GM21423 (cell line): ENCODE data around the gene ZNF160.
"Not testable (repeated sequence)": the region's sequence is repeated elsewhere in the genome, so short reads cannot be mapped to it uniquely, and the experiment has no call there.

Experiments
- ATAC-seq: cut with Tn5 transposase; IDR thresholded peaks from one replicate; pipeline ENCODE4 v1.9.1; 2021; ENCODE audit warnings: mild to moderate bottlenecking, moderate library complexity; ENCODE audit not compliant: unreplicated experiment

The ZNF160 gene

GRCh38 chr19:53103234-53104203 lies at the start of gene ZNF160:
TSS of gene ZNF160 (minus strand) at chr19:53103422. CDS start at chr19:53086276, 17,146 bp downstream.
- ATAC-seq: peak; percentile 90

DNA sequence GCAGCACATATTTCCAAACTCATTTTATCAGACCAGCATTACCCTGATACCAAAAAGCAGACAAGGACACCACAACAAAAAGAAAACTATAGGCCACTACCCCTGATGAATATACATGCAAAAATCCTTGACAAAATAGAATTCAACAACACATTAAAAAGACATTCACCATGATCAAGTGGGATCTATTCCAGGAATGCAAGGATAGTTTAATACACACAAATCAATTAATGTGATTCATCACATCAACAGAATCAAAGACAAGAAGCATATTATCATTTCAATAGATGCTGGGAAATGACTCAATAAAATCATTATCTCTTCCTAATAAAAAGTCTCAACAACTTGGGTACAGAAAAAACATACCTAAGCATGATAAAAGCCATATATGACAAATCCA lies 44.4 kb upstream of the ZNF160 start:
- ATAC-seq: no peak

DNA sequence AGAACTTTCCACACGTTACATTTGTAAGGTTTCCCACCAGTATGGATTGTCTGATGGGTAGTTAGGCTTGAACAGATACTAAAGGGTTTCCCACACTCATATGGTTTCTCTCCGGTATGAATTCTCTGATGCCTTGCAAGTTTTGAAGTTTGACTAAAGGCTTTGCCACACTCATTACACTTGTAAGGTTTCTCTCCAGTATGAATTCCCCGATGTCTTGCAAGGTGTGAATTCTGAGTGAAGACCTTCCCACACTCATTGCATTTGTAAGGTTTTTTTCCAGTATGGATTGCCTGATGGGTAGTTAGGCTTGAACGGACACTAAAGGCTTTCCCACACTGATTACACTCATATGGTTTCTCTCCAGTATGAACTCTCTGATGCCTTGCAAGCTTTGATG lies 37.1 kb upstream of the ZNF160 start:
- ATAC-seq: no peak

- no peak for ATAC-seq
Observed at GRCh38 chr19:53136432-53136831, 33.2 kb upstream of the ZNF160 start.

DNA sequence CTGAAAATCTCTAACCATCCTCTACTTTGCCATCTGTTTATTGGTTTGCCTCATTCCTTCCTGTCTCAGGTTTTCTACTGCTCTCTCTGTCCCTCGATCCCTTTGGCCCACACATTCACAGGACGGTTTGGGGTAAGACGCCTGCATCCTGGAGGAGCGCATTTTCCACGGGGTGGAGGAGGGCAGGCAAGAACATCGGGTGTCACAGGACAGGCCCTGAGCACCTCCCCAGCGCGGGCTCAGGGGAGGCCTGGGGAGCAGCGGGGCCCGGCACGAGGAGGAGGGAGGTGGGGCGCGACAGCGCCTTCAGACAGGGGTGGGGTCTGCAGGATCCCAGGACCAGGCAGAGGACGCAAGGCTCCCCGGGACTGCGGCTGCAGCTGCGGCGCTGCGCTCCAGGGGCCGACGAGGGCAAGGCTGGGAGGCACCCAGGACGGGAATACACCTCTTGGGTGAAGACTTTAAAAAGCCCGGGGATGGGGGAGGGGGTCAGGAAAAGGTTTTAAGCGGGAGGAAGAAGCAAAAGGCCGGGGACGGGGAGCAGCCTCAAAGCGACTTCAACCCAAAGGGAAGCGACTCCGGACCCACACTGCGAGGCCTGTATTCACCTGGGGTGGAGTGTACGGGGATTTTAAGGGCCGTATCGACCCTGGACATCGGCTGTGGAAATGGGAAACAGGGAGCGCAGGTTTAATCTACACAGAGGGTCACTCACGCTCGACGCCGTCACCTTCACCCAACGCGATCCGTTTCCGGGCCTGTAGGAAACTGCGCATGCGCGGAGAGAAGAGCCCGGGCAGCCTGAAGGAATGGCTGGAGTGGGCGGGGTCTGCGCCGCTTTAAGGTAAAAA lies 29.1 kb upstream of the ZNF160 start, which contains the start of gene ZNF415:
TSS of gene ZNF415 (minus strand) at position 770 of the 851 bp plus-strand sequence. CDS start 10,234 bp downstream, outside the sequence.
- no peak for ATAC-seq

DNA sequence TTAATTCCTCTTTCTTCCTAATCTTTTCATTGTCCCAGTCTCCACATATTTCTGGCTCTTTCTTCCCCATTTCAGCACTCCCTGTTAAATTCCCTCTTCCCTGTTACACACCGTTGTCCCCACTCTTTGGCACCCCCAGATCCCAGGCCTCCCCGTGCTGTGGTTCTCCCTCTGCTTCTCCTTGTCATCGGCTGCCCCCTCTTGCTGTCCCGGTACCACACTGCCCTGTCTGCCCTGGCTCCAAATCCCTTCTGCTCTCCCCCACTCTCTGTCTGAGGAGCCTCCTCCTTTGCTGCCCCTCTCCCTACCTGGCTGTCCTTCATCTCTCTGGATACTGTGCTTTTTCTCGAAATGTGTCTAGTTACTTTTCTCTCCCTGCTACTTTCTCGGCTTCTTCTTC lies 28.5 kb upstream of the ZNF160 start:
- ATAC-seq: no peak

DNA sequence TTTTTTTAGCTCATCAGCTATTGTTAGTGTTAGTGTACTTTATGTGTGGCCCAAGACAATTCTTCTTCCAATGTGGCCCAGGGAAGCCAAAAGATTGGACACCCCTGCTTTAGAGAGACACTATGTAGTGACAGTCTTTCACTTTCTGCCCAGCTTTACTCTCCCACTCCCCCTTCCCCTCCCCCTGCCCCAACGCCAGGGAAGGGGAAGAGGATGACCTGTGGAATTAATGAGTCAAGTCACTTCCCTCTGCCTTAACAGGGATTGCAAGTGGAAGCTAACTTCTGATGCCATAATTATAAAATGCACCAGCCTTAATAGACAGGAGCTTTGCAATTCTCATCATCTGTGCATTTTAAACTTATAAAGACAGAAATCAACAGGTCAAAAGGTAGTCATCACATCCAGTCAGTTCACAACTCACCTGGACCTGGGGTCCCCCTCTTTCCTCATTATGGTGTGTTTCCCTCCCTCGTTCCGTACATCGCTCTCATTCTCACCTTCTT lies 27.9 kb upstream of the ZNF160 start:
- ATAC-seq: no peak

DNA sequence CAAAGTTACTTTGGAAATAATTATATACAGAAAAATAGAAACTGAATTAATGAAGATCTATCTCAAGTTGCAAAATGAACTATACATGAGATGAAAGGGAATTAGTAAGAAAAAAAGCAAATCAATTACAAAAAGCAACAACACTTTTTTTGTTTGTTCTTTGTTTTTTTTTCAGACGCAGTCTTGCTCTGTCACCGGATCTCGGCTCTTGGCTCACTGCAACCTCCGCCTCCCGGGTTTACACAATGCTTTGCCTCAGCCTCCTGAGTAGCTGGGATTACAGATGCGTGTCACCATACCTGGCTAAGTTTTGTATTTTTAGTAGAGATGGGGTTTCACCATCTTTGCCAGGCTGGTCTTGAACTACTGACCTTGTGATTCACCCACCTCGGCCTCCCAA lies 27.3 kb upstream of the ZNF160 start:
- no peak for ATAC-seq

GRCh38 chr19:53126733-53127526 lies 23.7 kb upstream of the ZNF160 start:
- not testable (repeated sequence) for ATAC-seq

GRCh38 chr19:53123400-53123799 lies 20.2 kb upstream of the ZNF160 start:
- no peak for ATAC-seq

DNA sequence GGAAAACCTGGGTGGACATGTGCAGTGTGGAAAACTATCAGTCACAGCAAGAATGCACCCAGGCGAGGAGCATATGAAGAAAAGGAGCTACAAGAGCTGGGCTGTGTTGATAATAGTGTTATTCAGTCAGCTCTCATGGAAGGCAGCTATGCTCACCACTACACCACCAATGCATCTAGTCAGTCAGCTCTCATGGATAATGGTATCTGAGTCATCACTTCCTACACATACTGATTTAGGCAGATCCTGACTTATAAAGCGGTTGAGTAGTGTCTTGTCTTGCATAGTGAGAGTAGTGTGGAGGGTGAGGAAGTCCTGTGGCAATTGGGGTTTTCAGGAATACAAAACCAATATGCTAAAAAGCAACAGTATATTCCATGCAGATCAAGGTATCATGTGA lies 9.1 kb upstream of the ZNF160 start:
- no peak for ATAC-seq

- no peak for ATAC-seq
Observed at GRCh38 chr19:53109527-53109926, 6.3 kb upstream of the ZNF160 start.

DNA sequence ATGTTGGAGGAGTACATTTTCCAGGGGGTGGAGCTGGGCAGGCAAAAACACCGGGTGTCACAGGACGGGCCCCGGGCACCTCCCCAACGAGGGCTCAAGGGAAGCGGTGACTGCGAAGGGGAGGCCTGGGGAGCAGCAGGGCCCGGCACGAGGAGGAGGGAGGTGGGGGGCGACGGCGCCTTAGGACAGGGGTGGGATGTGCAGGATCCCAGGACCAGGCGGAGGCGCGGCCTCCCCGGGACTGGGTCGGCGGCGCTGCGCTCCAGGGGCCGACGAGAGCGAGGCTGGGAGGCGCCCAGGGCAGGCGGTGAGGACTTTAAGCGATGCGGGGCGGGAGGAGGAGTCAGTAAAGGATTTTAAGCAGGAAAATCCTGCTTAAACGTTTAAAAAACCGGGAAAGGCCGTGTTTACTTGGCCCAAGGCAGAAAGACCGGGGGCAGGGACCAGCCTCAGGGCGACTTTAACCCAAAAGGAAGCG lies 427 bp downstream of the ZNF160 start:
- ATAC-seq: no peak

GRCh38 chr19:53102206-53102755 lies 941 bp downstream of the ZNF160 start:
- no peak for ATAC-seq

- no peak for ATAC-seq
Observed at GRCh38 chr19:53101518-53101917, 1.7 kb downstream of the ZNF160 start.

- not testable (repeated sequence) for ATAC-seq
Observed at GRCh38 chr19:53098570-53098969, 4.7 kb downstream of the ZNF160 start.

- ATAC-seq: not testable (repeated sequence)
Observed at GRCh38 chr19:53096982-53097690, 6.1 kb downstream of the ZNF160 start.

- ATAC-seq: not testable (repeated sequence)
Observed at GRCh38 chr19:53096579-53096978, 6.6 kb downstream of the ZNF160 start.
